Measurements from ENCODE around the gene ABCD3. TPM values are rescaled to one million over a fixed set of nuclear protein-coding genes. Genes with fewer than 3 reads are reported as not detected.

The ABCD3 gene
- total RNA-seq, 2 experiments from 2014 or later: 33.7 to 34.0 TPM

DNA sequence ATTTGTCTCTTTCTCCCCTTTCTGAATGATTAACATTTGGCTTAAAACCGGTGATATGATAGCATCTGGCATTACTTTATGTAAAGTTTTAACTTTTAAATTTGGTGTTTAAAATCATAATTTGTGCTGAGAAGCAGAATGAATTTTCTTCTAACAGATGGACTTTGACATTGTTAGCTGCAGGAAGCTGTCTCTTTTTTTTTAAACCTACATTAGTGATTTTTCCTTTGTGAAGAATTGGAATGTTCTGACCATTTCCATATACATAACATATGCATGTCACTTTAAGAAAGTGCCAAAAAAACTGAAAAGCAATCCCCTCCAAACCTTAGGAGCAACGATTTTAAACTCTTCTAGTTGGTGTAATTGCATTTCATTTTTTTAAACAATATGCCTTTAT lies 101.2 kb downstream of the ABCD3 start:
- H3K27me3 Mint-ChIP-seq: no peaks in the 10 kb centered on the region
- H3K4me1 Mint-ChIP-seq (ENCODE audit: low read depth): no peaks in the 10 kb centered on the region
- H3K4me3 Mint-ChIP-seq: no peak overlapping the region
- ChIA-PET POLR2A (no interaction called here), CTCF (interaction anchor here (1.4 kb wide), 1 partner anchor 286 kb away, joined by 4 read pairs; no protein-coding TSS in a partner anchor)
- H3K9me3 Mint-ChIP-seq: no peaks in the 10 kb centered on the region
- peaks cover 8% of the 10 kb centered on the region for H3K36me3 Mint-ChIP-seq
- intact Hi-C loops (cut with micrococcal nuclease): no loop called here
- DNase-seq: no peak
- H3K27ac Mint-ChIP-seq: no peak overlapping the region

DNA sequence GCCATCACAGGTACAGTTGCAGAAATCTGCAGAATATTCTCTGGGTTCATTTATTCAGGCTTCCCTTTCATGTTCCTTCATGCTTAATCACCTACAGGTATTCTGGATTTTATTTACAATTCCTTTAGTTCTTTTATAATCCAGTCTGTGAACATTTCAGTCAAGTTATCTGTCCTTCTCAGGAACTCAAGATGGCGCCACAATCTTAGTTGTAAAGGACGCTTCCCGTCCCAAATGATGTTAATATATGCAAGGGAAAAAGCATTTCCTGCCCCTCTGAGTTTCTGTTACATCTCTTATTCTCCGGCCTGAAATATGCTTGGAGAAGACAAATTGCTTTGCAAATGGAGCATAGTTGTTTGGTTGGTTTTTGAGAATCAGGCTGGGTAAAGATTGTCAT lies 104.1 kb downstream of the ABCD3 start:
- no peaks in the 10 kb centered on the region for H3K27me3 Mint-ChIP-seq
- POLR2A ChIA-PET: no interaction called here
- H3K36me3 Mint-ChIP-seq: peaks cover 8% of the 10 kb centered on the region
- DNase-seq: no peak
- no peaks in the 10 kb centered on the region for H3K9me3 Mint-ChIP-seq
- intact Hi-C loops (cut with micrococcal nuclease): loop anchor here (2.0 kb wide), 1 partner anchor 282 kb away; no protein-coding TSS in a partner anchor
- CTCF ChIA-PET: no interaction called here
- H3K4me1 Mint-ChIP-seq (ENCODE audit: low read depth): no peaks in the 10 kb centered on the region
- no peak overlapping the region for H3K4me3 Mint-ChIP-seq
- H3K27ac Mint-ChIP-seq: no peak overlapping the region

- ChIA-PET CTCF (no interaction called here), POLR2A (no interaction called here)
- Mint-ChIP-seq H3K4me3 (no peak overlapping the region), H3K4me1 (ENCODE audit: low read depth) (no peaks in the 10 kb centered on the region), H3K9me3 (no peaks in the 10 kb centered on the region), H3K27me3 (no peaks in the 10 kb centered on the region), H3K36me3 (no peaks in the 10 kb centered on the region), H3K27ac (no peak overlapping the region)
- no peak for DNase-seq
- intact Hi-C loops (cut with micrococcal nuclease): no loop called here
Measured at GRCh38 chr1:94524531-94524930, 106.3 kb downstream of the ABCD3 start.

GRCh38 chr1:94526152-94526980 lies 108.2 kb downstream of the ABCD3 start:
- H3K9me3 Mint-ChIP-seq: no peaks in the 10 kb centered on the region
- no peaks in the 10 kb centered on the region for H3K4me1 Mint-ChIP-seq (ENCODE audit: low read depth)
- POLR2A ChIA-PET: no interaction called here

DNA sequence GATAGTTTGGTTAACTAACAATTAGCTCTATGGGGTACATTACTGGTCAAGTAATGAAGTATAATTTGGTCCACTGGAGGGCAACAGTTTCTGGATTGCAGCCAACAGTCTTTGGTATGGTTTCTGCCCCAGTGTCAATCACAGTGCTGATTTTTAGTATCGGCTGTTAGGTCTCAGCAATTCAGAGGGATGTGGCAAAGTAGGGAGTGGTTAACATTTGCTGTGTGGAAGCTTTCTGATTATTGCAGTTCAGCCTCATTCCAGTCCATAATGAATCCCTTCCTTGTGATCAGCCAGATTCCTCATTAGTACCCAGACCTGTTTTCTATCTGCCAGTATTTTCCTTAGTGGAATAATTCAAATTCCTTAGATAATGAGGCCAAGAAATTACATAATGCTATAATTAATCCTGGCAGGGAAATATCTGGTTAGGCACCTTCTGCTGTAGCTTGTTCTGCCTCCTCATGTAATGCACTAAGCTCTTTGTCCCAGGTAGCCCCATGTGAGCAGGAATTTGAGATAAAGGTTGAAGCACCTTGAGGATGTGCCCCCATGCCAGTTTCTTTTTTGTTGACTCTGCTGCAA lies 109.3 kb downstream of the ABCD3 start:
- Mint-ChIP-seq H3K27ac (no peak overlapping the region), H3K36me3 (no peaks in the 10 kb centered on the region), H3K9me3 (no peaks in the 10 kb centered on the region), H3K4me3 (no peak overlapping the region), H3K27me3 (no peaks in the 10 kb centered on the region), H3K4me1 (ENCODE audit: low read depth) (no peaks in the 10 kb centered on the region)
- no peak for DNase-seq
- intact Hi-C loops (cut with micrococcal nuclease): no loop called here
- POLR2A ChIA-PET: no interaction called here
- CTCF ChIA-PET: interaction anchor here (1.0 kb wide), 1 partner anchor 14 kb away, joined by 3 read pairs; no protein-coding TSS in a partner anchor

More at GRCh38 chr1:94526152-94526980, 108.2 kb downstream of the ABCD3 start:
- CTCF ChIA-PET: interaction anchor here (1.0 kb wide), 2 partner anchors 12 to 13 kb away, joined by 3 to 4 read pairs; no protein-coding TSS in a partner anchor
- Mint-ChIP-seq H3K4me3 (no peak overlapping the region), H3K36me3 (no peaks in the 10 kb centered on the region), H3K27ac (no peak overlapping the region), H3K27me3 (no peaks in the 10 kb centered on the region)
- intact Hi-C loops (cut with micrococcal nuclease): no loop called here
- DNase-seq: no peak

GRCh38 chr1:94528299-94528698 lies 110.1 kb downstream of the ABCD3 start:
- CTCF ChIA-PET: interaction anchor here (1.1 kb wide), 1 partner anchor 277 kb away, joined by 3 read pairs; no protein-coding TSS in a partner anchor
- no peak overlapping the region for H3K4me3 Mint-ChIP-seq
- H3K36me3 Mint-ChIP-seq: no peaks in the 10 kb centered on the region
- H3K27ac Mint-ChIP-seq: no peak overlapping the region
- intact Hi-C loops (cut with micrococcal nuclease): no loop called here
- no peaks in the 10 kb centered on the region for H3K9me3 Mint-ChIP-seq
- H3K27me3 Mint-ChIP-seq: peaks cover 2% of the 10 kb centered on the region
- DNase-seq: no peak
- POLR2A ChIA-PET: no interaction called here
- no peaks in the 10 kb centered on the region for H3K4me1 Mint-ChIP-seq (ENCODE audit: low read depth)

GRCh38 chr1:94528826-94529225 lies 110.6 kb downstream of the ABCD3 start:
- intact Hi-C loops (cut with micrococcal nuclease): no loop called here
- DNase-seq: no peak
- H3K36me3 Mint-ChIP-seq: no peaks in the 10 kb centered on the region
- no peak overlapping the region for H3K27ac Mint-ChIP-seq
- CTCF ChIA-PET: interaction anchor here (1.1 kb wide), 1 partner anchor 276 kb away, joined by 3 read pairs; no protein-coding TSS in a partner anchor
- H3K4me1 Mint-ChIP-seq (ENCODE audit: low read depth): no peaks in the 10 kb centered on the region
- no peak overlapping the region for H3K4me3 Mint-ChIP-seq
- H3K9me3 Mint-ChIP-seq: no peaks in the 10 kb centered on the region
- POLR2A ChIA-PET: no interaction called here
- peaks cover 2% of the 10 kb centered on the region for H3K27me3 Mint-ChIP-seq

- no peak overlapping the region for H3K4me3 Mint-ChIP-seq
- no peaks in the 10 kb centered on the region for H3K9me3 Mint-ChIP-seq
- peaks cover 2% of the 10 kb centered on the region for H3K27me3 Mint-ChIP-seq
- ChIA-PET CTCF (no interaction called here), POLR2A (no interaction called here)
- no peak overlapping the region for H3K27ac Mint-ChIP-seq
- no peak for DNase-seq
- no peaks in the 10 kb centered on the region for H3K4me1 Mint-ChIP-seq (ENCODE audit: low read depth)
- H3K36me3 Mint-ChIP-seq: no peaks in the 10 kb centered on the region
- intact Hi-C loops (cut with micrococcal nuclease): no loop called here
Measured at GRCh38 chr1:94529416-94529815, 111.2 kb downstream of the ABCD3 start.

- no peak for DNase-seq
- Mint-ChIP-seq H3K27me3 (peaks cover 2% of the 10 kb centered on the region), H3K4me3 (no peak overlapping the region), H3K36me3 (no peaks in the 10 kb centered on the region), H3K4me1 (ENCODE audit: low read depth) (no peaks in the 10 kb centered on the region), H3K9me3 (no peaks in the 10 kb centered on the region), H3K27ac (no peak overlapping the region)
- intact Hi-C loops (cut with micrococcal nuclease): no loop called here
- POLR2A ChIA-PET: no interaction called here
- CTCF ChIA-PET: no interaction called here
Measured at GRCh38 chr1:94530373-94530878, 112.2 kb downstream of the ABCD3 start.

- CTCF ChIA-PET: no interaction called here
- Mint-ChIP-seq H3K4me1 (ENCODE audit: low read depth) (no peaks in the 10 kb centered on the region), H3K4me3 (no peak overlapping the region), H3K9me3 (no peaks in the 10 kb centered on the region), H3K36me3 (no peaks in the 10 kb centered on the region), H3K27me3 (peaks cover 9% of the 10 kb centered on the region), H3K27ac (no peak overlapping the region)
- intact Hi-C loops (cut with micrococcal nuclease): no loop called here
- DNase-seq: no peak
- POLR2A ChIA-PET: no interaction called here
Measured at GRCh38 chr1:94531664-94532063, 113.5 kb downstream of the ABCD3 start.

GRCh38 chr1:94532077-94532476 lies 113.9 kb downstream of the ABCD3 start:
- Mint-ChIP-seq H3K4me1 (ENCODE audit: low read depth) (no peaks in the 10 kb centered on the region), H3K4me3 (no peak overlapping the region), H3K9me3 (no peaks in the 10 kb centered on the region), H3K27me3 (peaks cover 13% of the 10 kb centered on the region), H3K27ac (no peak overlapping the region), H3K36me3 (no peaks in the 10 kb centered on the region)
- intact Hi-C loops (cut with micrococcal nuclease): no loop called here
- CTCF ChIA-PET: no interaction called here
- POLR2A ChIA-PET: no interaction called here
- DNase-seq: no peak

DNA sequence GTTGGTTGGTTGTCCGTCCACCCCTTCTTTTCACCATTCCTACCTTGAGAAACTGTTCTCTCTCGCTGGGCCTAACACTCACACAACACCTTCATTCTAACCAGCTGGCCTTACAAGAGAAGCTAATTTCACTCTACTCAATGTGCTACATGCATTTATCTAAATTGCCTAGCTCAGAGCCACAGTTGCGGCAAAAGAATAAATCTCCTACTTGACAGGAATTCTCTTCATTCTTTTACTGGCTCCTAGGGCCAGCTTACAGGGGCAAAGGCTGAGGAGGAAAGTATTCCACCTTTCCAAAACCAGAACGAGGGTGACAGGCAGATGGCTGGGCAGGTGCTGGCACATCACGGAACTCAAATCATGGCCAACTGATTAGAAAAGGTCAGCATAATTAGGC lies 116.9 kb downstream of the ABCD3 start:
- H3K9me3 Mint-ChIP-seq: no peaks in the 10 kb centered on the region
- no peak overlapping the region for H3K27ac Mint-ChIP-seq
- H3K36me3 Mint-ChIP-seq: no peaks in the 10 kb centered on the region
- no peak overlapping the region for H3K4me3 Mint-ChIP-seq
- ChIA-PET CTCF (no interaction called here), POLR2A (no interaction called here)
- no peaks in the 10 kb centered on the region for H3K4me1 Mint-ChIP-seq (ENCODE audit: low read depth)
- DNase-seq: no peak
- H3K27me3 Mint-ChIP-seq: peaks cover 34% of the 10 kb centered on the region
- intact Hi-C loops (cut with micrococcal nuclease): no loop called here

DNA sequence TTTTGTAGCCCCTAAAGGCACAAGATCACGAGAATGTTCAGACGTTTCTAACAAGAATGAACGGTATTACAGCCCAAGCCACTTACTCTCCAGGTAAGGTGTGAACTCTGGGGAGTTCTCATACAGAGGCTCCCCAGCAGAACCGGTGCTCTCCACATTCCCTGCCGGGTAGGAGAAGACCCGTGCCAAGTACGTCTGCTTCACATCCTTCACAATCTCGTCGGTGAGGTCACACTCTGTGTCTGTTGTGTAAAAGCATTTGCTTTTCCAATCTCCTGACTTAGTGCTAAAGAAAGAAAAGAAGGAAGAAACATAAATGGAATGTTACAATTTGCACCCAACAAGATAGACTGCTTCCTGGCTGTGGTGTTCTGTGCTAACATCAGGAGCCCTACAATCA lies 117.7 kb downstream of the ABCD3 start:
- intact Hi-C loops (cut with micrococcal nuclease): no loop called here
- Mint-ChIP-seq H3K4me1 (ENCODE audit: low read depth) (no peaks in the 10 kb centered on the region), H3K9me3 (no peaks in the 10 kb centered on the region), H3K4me3 (no peak overlapping the region), H3K36me3 (no peaks in the 10 kb centered on the region), H3K27ac (no peak overlapping the region), H3K27me3 (peaks cover 42% of the 10 kb centered on the region)
- no peak for DNase-seq
- CTCF ChIA-PET: no interaction called here
- POLR2A ChIA-PET: no interaction called here
